Islet precursor cell (in vitro differentiated cells): ENCODE data around the gene ESR1.

Experiments used
- DNase-seq: peaks from one replicate; pipeline ENCODE4 v3.0.0-alpha.2; 2018

Gene ESR1

DNA sequence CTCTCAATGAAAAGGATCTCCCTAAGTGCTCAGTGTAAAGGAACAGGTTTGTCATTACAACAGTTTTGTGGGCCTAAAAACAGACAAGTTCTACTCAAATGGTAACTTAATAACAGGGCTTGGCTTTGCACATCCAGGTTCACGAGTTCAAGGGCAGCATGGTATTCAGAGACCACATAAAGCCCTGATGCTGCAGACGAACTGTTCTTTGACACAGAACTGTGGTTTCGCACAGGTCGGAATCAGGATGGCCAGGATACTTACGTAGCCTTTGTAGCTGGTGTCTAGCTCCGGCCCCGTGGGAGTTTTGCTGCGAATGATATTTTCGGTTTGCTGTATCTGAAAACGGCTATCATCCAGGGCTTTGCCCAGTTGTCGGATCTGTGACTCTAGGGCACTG lies 335.9 kb downstream of the ESR1 start:
- DNase-seq, result no peak

DNA sequence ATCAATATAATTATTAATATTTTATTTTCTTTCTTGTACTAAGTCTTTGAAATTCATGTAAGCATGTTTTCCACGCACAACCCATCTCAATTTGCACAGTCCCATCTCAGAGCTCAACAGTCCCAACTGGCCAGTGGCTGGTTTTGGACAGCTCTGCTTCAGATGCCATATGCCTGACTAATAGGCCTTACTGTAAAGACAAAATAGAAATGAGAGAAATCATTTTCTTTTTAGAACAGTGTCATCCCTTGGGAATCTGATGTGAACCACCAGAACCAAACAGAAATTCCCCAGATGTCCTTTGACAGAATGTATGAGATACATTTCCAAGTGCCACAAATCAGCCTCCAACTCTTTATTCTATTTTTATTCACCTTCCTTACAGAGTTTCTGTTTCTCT lies 338.9 kb downstream of the ESR1 start:
- no peak for DNase-seq

DNA sequence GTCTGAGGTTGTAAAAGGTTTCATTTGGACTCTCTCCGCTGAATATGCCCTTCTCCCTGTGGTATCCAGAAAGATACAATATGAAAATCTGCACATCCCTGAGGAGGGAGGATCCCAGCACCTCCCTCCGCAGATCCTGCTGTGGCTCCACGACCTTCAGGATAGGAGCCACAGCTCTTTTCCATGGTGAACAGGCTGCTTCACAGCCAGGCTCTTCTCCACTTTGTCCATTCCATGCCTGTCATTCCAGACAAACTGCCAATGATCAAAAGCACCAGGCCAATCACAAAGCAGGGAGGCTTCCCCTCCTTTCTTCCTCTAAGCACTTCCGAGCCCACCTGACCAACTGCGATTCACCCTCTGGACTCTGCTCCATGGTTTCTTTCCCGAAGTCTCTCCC lies 339.8 kb downstream of the ESR1 start:
- DNase-seq, result no peak

DNA sequence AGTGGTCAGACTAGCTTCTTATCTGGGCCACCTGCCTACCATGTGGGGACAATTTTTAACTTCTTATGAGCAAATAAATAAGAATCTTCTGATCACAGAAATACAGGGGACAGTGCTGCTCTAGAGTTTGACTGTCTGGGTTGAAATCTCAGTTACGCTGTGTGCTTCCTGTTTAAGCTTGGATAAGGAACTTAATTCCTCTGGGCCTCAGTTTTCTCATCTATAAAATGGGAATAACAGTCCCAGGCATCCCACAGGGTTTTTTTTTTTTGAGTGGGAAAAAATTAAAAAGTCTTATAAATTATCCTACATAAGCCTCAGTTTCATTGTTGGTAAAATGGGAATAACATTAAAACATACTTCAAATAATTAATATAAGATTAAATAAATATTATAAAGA lies 340.9 kb downstream of the ESR1 start:
- no peak for DNase-seq

DNA sequence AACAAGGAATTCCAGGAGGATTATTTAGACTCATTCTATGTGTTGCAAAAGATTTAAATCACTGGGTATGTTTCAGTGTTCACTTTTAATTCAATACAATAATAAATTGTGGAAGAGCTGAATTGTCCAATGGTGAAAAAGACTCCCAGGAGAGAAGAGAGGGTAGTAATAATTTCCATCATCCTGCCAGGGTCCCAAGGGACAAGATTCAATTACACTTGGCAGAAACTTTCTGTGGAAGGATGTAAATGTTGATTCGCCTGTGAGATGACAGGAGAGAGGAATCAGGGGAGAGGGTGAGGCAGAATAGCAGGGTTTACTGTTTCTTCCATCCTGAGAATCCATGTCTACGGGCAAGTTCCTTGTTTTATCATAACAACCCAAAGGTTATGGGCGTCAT lies 342.7 kb downstream of the ESR1 start:
- no peak for DNase-seq

DNA sequence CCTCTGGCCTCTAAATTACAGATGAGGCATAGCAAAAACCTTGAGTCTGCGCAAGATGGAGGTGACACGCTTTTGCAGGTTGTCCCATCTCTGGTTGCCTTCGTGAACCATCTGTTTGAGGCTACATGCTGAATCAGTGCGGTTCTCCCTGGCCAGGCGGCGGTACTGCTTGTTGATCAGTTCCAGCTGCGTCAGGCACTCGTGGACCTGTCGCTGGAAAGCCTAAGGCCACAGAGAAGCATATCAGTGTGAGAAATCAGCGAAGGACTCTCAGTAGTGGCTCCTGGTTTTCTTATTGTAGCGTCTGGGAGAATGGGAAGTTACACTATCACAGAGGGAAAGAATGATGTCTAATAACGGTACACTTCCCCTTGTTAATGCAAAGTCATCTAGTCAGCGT lies 344.4 kb downstream of the ESR1 start:
- DNase-seq, result peak; percentile 95

DNA sequence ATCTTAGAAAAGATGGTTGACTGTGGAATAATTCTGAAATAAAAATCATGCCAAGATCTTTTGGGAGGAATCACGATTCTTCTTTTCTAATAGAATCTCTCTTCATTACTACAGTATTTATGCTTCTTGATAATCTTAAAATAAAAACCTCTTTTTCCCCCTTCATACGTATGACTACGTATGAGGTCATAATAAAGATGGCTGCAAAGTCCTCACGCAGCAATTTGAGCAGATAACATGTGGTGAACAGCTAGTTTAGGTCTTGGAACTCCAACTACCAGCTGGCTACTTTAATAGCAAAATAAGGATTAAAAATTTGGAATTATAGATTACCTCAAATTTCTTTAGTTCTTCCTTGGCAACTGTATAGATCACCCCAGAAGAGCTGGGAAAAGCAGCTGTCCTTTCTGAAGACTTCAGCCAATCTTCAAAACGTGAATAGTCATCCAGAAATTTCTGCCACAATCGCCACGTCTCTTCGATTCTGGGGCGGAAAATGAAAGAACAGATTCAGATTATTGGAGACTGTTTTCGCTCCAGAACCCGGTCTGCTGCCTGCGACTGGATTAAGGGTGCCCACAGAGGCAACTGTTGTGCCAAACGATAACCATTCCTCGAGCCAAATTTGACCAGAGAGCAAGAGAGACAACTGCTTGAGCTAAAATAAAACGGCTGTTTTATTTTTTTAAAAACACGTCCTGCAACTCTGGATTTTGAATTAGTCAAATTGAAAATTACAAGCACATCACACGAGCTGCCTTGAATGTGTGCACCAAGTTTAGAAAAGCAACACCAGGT lies 347.3 kb downstream of the ESR1 start:
- DNase-seq, result no peak

DNA sequence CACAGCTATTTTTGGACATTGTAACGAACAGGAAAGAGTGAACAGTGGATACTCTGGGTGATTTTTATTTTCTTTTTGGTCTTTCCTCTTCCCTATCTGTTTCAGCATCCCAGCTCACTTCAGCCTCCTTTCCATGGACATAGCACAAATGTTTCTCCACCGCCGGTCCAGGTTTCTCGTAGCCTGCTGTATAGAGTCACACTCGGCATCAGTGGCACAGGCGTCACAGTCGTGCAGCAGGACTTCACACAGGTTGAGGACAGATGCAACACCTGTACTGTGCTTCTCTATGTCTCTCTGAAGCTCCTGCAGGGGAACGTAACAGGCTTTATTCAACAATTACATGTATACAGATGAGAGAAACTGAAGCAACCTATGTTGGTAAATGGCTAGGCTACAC lies 348.3 kb downstream of the ESR1 start:
- no peak for DNase-seq

DNA sequence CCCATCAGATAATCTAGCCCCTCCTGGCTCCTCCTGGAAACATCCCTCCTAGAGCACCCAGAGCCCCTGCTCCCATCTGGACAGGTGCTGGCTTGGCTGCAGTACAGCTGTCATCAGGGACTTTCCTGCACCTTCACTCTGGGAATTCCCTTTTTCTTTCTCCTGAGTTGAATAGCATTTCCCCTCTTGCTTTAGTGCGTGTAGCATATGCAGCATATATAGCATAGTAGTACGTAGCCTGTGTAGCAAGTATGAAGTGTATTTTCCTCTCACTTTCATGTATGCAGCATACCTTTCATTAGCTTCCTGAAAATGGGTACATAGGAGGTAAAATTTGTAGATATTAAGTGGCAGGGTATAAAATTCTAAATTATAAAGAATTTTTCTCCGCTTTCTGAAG lies 352.9 kb downstream of the ESR1 start:
- no peak for DNase-seq

DNA sequence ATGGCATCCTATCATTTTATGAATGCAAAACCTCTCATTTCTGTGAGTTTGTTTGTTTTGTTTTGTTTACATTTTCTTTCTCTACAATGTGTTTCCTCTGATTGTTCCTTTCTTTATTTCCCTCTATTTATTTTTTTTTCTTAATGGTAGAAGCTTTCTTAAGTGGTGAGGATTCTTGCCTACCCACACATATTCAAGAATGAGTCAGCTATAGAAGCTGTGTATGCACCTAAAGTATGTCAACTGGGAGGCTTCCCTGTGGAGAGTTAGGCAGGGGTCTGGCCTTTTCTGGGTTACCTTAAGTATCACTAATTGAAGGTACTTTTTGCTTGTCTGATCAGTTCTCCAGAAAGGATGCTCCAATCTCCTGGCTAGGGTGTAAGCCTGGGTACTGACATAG lies 354.0 kb downstream of the ESR1 start:
- DNase-seq, result no peak

DNA sequence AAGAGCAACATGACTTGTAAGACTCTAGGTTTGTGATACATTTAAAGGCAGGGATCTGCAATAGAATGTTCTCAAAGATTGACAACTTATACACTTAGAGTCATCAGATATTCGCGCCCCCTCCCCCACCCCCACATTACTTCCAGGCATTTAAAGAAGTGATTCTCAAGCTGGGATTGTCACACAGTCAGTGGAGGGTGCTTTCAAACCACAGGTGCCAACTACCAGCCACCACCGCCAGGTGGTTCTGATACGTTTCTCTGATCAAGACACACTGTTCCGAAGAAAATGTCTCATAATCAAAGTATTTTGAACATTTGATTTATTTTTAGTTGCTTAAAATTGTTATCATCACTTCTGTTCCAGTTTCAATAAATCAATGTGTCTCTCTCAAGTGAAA lies 357.5 kb downstream of the ESR1 start:
- DNase-seq, result no peak

DNA sequence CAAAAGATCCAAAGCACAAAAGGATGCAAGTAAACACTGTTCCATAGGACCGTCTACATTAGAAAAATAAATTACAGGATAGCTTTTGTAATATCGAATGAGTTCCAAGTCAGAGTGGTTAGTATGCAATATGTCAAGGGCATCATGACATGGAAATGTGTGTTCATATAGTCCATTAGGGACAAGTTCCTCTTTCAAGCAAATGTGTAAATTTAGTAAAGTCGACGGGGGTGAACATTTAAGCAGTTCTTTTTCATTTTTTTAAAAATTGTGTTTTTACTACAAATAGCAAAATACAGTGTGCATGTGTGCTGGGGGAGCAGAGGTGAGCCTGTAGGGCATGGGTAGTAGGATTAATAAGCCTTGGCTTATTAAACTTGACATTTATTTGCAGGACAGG lies 359.0 kb downstream of the ESR1 start:
- no peak for DNase-seq

DNA sequence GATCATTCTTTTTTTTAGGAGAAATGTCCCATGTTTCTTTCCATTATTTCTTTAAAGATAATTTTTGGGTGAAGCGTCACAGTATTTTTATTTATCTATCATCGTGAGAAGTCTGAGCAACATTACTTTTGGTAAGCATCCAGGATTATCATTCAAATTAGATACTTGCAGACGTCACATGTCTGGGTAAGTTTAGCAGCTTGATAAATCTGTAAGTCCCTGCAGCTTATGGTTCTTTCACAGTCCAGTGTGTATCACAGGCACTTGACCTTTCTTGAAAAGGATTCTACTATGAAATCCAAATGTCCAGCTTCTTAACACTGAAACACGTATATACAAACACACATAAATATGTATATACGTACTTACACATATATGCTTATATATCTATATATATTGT lies 359.4 kb downstream of the ESR1 start:
- DNase-seq, result no peak

DNA sequence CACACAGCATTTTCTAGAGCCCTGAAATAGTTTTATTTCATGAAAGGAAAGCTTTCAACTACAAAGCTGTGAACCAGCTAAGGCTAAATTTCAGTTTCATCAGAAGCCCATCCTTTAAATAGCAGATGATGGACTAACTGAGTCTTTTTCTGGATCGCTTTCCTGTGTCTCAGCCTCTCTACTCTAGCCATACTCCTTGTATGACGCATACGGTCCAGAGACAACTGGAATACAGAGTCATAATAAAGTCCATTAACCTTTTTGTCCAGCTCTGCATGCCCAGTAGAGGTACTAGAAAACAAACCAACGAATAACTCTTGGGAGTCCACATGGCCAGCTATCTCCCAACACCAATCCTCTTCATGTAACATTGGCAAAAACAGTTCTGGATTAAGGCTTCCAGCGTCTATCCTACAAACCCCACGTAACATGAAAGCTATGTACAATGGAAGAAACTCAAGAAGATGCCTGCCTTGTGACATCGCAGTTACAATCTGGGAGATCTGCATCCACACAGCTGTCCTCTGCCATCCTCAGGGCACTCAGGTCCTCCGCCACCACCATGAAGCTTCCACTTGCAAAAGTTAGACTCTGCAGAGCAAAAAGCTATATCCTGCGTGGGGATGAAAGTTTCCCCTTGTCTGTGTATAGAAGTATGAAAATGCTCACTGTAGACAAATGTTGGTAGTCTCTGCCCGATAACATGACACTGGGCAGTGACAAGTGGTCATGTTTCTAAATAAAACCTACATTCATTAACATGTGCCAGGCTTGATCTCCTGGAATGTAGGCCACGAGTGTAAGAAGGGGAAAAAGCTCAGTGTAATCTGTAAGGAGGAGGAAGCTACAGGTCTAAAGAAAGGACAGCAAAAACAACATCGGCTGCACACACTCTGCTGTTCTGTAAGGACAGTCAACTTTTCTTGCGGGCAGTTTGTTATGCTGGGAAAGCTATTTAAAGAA lies 360.4 kb downstream of the ESR1 start:
- no peak for DNase-seq

DNA sequence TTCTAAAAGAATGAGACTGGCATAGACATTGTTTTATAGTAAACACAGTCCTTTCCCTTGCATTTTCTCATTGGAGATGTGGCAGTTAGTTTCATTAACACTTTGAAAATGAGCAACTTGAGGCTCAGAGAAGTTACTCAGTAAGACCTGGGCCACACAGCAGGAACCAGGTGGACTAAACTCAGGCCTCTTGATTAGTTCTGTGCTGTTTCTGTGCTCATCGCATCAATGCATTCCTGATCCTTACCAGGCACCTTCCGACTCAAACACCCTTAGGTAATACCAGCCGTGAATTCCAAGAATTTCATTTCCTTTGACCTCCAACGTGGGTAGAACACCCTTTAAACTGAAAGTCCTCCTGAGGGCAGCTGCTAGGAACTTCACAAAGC lies 362.8 kb downstream of the ESR1 start:
- DNase-seq, result no peak

DNA sequence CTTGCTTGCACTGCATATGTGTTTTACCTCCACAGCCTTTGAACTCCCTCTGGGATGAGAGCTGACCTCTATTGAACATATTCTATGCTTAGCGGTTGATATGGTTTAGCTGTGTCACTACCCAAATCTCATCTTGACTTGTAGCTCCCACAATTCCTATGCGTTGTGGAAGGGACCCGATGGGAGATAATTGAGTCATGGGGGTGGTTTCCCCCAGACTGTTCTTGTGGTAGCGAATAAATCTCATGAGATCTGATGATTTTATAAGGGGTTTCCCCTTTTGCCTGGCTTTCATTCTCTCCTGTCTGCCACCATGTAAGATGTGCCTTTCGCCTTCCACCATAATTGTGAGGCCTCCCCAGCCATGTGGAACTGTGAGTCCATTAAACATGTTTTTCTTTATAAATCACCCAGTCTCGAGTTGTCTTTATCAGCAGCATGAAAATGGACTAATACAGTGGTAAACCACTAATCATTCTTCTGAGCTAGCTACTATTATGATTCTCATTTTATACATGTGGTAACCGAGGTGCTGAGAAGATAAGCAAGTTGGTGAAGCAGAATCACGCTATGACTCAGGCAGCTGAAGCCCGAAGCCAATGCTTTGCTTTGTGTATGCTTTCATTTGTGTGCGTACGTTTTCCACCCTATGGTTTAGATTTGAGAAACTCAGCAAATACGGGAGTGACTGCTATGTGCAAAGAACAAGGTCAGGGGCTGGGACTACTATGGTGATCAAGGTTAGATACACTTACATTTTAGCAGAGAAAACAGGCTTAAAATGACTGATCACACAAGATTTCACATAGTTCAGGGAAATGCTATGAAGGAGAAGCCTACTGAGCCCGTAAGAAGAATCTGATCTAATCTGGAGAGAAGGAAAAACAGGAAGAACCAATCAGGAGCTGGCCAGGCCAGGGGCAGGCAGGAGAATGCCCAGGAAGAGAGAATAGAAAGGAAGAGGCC lies 363.5 kb downstream of the ESR1 start:
- no peak for DNase-seq

DNA sequence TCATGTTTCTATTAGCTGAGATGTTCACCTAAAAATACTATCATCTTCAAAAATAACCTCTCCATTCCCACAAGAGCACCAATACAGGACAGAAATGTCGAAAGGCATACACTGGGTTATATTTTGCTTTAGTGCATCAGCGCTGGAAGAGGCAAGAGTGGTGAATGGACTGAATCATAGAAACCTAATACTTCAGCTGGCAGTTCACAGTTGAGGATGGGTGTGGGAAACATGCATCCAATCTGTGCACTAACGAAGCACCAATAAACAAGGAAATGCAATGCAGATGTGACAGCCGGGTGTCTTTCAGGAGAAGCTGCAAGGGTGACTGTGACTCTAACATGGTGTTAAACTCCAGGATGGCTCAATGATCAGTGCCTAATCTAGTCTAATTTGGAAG lies 365.8 kb downstream of the ESR1 start:
- no peak for DNase-seq

DNA sequence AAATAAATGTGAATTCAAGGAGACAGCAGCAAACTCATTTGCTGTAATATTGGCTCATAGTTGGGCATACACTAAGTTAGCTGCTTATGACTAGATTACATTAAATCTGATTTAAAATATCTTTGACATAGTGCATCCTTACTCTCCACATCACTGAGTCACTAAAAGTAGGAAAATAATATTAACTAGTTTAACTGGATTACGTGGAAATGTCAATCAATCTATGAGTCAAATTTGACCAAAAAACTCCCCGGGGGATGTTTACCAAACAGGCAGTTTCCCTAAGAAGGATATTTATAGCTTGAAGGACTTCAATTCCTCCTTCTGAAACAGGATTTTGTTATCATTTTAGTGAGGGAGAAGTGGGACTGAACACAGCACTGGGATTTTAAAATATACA lies 366.5 kb downstream of the ESR1 start:
- DNase-seq, result no peak

DNA sequence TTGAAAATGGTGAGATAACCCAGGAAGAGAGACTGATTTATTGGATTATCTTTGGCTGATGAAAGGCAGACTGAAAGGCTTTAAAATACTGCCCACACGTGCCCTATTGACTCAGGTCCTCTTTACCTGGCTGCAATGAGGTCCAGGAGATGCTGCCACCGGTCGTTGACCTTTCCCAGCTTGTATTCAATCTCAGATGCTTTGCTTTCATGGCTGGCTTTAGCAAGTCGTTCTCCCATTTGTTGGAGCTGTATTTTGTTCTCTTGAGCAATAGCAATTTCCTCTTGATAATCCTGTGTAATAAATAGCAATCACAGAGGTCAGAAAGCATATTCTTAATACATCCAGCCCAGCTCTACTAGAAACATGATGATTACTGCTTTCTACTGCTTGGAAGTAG lies 368.8 kb downstream of the ESR1 start:
- DNase-seq, result no peak
